Gastrocnemius medialis (tissue), 4 donors: ENCODE measurements around the gene SAA4. TPM values are rescaled to one million over a fixed set of nuclear protein-coding genes. Genes with fewer than 3 reads are reported as not detected.

Experiments
- ATAC-seq, 2 donors: fragments of 150-250 bp; one replicate each; pipeline ENCODE4 v1.9.1; 2016
- DNase-seq, 2 donors: peaks; one replicate each; pipeline ENCODE4 v3.0.0-alpha.2; 2019
- H3K27ac ChIP-seq, 4 donors: fragments of 200-600 bp; sonication (generic); 1 replicate in 1 of 4; 2 replicates in 3 of 4; pipeline ENCODE4 v1.5.1; 2016 to 2018; ENCODE audit warnings: mild to moderate bottlenecking in 2 of 4, moderate library complexity in 1 of 4
- H3K27me3 ChIP-seq, 3 donors: fragments of 200-600 bp; sonication (generic) in 2 of 3; 1 replicate in 1 of 3; 2 replicates in 2 of 3; pipeline versions ENCODE4 v1.5.1 to v1.6.0; 2016 to 2019; ENCODE audit warnings: mild to moderate bottlenecking in 1 of 3, moderate library complexity in 1 of 3
- H3K36me3 ChIP-seq, 2 donors: fragments of 200-600 bp; sonication (generic) in 1 of 2; one replicate each; pipeline ENCODE4 v1.5.1; 2017 to 2018
- H3K4me1 ChIP-seq, 2 donors: fragments of 200-600 bp; sonication (generic) in 1 of 2; one replicate each; pipeline ENCODE4 v1.5.1; 2016 to 2017; ENCODE audit warnings: mild to moderate bottlenecking in 2 of 2
- H3K4me3 ChIP-seq, 4 donors: fragments of 200-600 bp; sonication (generic) in 3 of 4; 1 replicate in 1 of 4; 2 replicates in 3 of 4; pipeline ENCODE4 v1.5.1; 2016 to 2019; ENCODE audit warnings: mild to moderate bottlenecking in 2 of 4
- H3K9me3 ChIP-seq, 3 donors: fragments of 200-600 bp; sonication (generic) in 2 of 3; 1 replicate in 1 of 3; 2 replicates in 2 of 3; pipeline ENCODE4 v1.5.1; 2016 to 2019
- CTCF ChIP-seq, 5 experiments: fragments of 450-650 bp in 3 of 5; fragments of 200-600 bp in 2 of 5; sonication (generic) in 2 of 5; IDR thresholded peaks in 4 of 5; conservative IDR thresholded peaks in 1 of 5; 1 replicate in 4 of 5; 2 replicates in 1 of 5; pipeline ENCODE4 v1.5.1; 2016 to 2019; ENCODE audit warnings: antibody characterized with exemption in 5 of 5, mild to moderate bottlenecking in 3 of 5, moderate library complexity in 3 of 5
- POLR2A ChIP-seq, 2 donors: fragments of 450-650 bp; IDR thresholded peaks; one replicate each; pipeline ENCODE4 v1.6.1; 2017; ENCODE audit warnings: antibody characterized with exemption in 2 of 2, mild to moderate bottlenecking in 2 of 2, moderate library complexity in 2 of 2
- in situ Hi-C, 4 donors: fragments of 200-750 bp; cut with MboI; loops; one replicate each; pipeline versions ENCODE4 v1.15.0 to v1.8.0; 2017; ENCODE audit warnings: low sequenced_read_pairs in 4 of 4
- intact Hi-C: fragments of 100-400 bp; cut with DNase I; formaldehyde crosslinking; loops from one replicate; pipeline ENCODE4 v1.15.1; 2023; ENCODE audit warnings: low total_unique reads
- total RNA-seq, 4 donors: library from RNA; depleted of rRNA; stranded (reverse); fragments of >200 nt; gene quantifications; one replicate each; pipeline versions ENCODE4 v1.1.0 to v1.2.3, GENCODE V29; 2016

SAA4 gene
- total RNA-seq, 4 donors from 2014 or later: 2.5 to 3.9 TPM; not detected in 2

- peak in 1 of 2 donors; percentile 93 for ATAC-seq
- in situ Hi-C loops (no loop called here), intact Hi-C loops (no loop called here)
- Histone ChIP-seq H3K27ac (no peak overlapping the region), H3K4me3 (no peak overlapping the region), H3K27me3 (no peaks in the 10 kb centered on the region), H3K4me1 (no peaks in the 10 kb centered on the region), H3K9me3 (no peaks in the 10 kb centered on the region), H3K36me3 (no peaks in the 10 kb centered on the region)
- peak in 1 of 2 donors; percentile 42 for DNase-seq
- TF ChIP-seq POLR2A (IDR thresholded peaks at IDR 0.05) (no peak), CTCF (IDR thresholded peaks at IDR 0.05 in 4 of 5, conservative IDR thresholded peaks at IDR 0.05 in 1 of 5) (no peak)
Measured at GRCh38 chr11:18259259-18259658, 22.7 kb upstream of the SAA4 start.

GRCh38 chr11:18254781-18255361, 18.3 kb upstream of the SAA4 start:
- TF ChIP-seq CTCF (IDR thresholded peaks at IDR 0.05 in 4 of 5, conservative IDR thresholded peaks at IDR 0.05 in 1 of 5): no peak
- TF ChIP-seq POLR2A (IDR thresholded peaks at IDR 0.05): no peak
- no peak for ATAC-seq
- intact Hi-C loops: no loop called here
- Histone ChIP-seq H3K4me3 (no peak overlapping the region), H3K36me3 (no peaks in the 10 kb centered on the region), H3K9me3 (no peaks in the 10 kb centered on the region), H3K4me1 (no peaks in the 10 kb centered on the region), H3K27me3 (no peaks in the 10 kb centered on the region), H3K27ac (no peak overlapping the region)
- DNase-seq: no peak
- in situ Hi-C loops: no loop called here

- TF ChIP-seq POLR2A (IDR thresholded peaks at IDR 0.05): no peak
- TF ChIP-seq CTCF (IDR thresholded peaks at IDR 0.05 in 4 of 5, conservative IDR thresholded peaks at IDR 0.05 in 1 of 5): no peak
- no peaks in the 10 kb centered on the region for H3K4me1 ChIP-seq
- no peak overlapping the region for H3K27ac ChIP-seq
- intact Hi-C loops (no loop called here), in situ Hi-C loops (no loop called here)
- DNase-seq (no peak), ATAC-seq (no peak)
- H3K9me3 ChIP-seq: no peaks in the 10 kb centered on the region
- H3K36me3 ChIP-seq: no peaks in the 10 kb centered on the region
- no peaks in the 10 kb centered on the region for H3K27me3 ChIP-seq
- no peak overlapping the region for H3K4me3 ChIP-seq
Measured at GRCh38 chr11:18253778-18254338, 17.3 kb upstream of the SAA4 start.

- Histone ChIP-seq H3K27me3 (no peaks in the 10 kb centered on the region), H3K36me3 (no peaks in the 10 kb centered on the region), H3K4me3 (no peak overlapping the region), H3K27ac (no peak overlapping the region), H3K9me3 (no peaks in the 10 kb centered on the region), H3K4me1 (no peaks in the 10 kb centered on the region)
- DNase-seq: no peak
- ATAC-seq: no peak
- TF ChIP-seq POLR2A (IDR thresholded peaks at IDR 0.05) (no peak), CTCF (IDR thresholded peaks at IDR 0.05 in 4 of 5, conservative IDR thresholded peaks at IDR 0.05 in 1 of 5) (no peak)
- in situ Hi-C loops (no loop called here), intact Hi-C loops (no loop called here)
Measured at GRCh38 chr11:18253233-18253632, 16.6 kb upstream of the SAA4 start.
